Ureter (tissue), 1 donor: ENCODE measurements around the gene CHKB. TPM values are rescaled to one million over a fixed set of nuclear protein-coding genes. Genes with fewer than 3 reads are reported as not detected.

ENCODE experiments used
- DNase-seq: peaks from one replicate; pipeline ENCODE4 v3.0.0-alpha.2; 2020; ENCODE audit warnings: low spot score
- total RNA-seq: library from RNA; stranded (reverse); gene quantifications from one replicate; pipeline ENCODE4 v1.2.4, GENCODE V29; 2023
- donor health status: DM: yes; HTN: yes; CAD: no.

CHKB gene
- total RNA-seq, 1 donor from 2014 or later: 98.0 TPM

DNA sequence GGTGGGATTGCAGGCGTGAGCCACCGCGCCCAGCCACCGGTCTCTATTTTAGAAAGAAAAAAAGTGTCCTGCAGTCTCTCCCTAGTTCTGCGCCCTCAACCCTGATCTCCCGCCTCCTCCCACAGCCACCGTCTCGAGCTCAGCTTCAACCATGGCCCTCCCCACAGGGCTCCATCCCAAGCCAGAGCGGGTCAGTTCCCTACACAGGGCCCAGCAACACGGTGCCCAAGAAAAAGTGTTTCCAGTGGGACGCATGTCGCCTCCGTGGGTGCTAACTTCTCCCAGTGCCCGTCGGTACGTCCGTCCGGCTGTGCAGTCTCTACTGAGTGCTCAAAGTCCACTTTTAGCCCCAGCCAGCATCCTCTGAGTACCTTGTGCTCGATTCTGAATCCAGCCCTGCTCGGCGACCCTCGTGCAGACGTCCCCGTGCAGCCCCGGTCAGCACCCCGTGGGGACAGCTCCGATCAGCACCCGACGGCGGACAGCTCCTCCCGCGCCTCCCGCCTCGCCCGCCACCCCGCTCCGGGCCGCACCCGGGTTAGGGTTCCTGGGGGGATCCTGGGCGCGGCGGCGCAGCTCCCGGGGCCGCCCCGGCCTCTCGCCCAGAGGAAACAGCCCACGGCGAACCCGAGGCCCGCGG lies 17.3 kb upstream of the CHKB start:
- DNase-seq: no peak

DNA sequence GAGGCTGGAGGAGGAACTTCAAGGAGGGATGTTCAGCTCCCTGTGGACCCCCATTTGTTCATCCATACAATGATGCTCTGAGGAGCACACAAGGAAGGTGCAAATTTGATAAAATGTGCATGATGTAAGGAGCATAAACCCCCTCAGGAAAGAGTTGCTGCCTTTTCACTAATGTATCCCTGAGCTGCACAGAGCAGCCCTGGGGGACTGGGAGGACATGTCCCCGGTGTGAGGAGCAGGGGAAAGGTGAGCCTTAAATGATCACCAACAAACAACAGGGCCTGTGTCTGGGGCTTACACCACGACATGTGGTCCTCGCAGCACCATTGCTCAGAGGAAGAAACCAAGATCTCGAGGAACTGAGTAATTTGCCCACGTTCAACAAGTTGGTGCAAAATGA lies 14.4 kb upstream of the CHKB start:
- no peak for DNase-seq

DNA sequence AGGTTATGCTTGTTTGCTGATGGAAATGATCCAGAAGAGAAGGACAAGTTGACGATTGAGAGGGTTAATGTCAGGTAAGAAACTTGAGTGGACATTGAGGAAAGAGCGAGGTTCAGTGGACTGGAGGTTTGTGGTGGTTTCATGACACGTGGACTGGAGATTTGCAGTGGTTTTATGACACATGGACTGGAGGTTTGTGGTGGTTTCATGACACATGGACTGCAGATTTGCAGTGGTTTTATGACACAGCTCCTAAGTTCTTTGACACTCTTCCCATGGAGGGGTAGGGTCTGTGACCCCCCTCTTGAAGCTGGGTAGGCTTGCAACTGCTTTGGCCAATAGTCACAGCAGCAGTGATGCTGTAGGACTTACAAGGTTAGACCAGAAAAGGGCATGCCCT lies 12.5 kb upstream of the CHKB start:
- no peak for DNase-seq

DNA sequence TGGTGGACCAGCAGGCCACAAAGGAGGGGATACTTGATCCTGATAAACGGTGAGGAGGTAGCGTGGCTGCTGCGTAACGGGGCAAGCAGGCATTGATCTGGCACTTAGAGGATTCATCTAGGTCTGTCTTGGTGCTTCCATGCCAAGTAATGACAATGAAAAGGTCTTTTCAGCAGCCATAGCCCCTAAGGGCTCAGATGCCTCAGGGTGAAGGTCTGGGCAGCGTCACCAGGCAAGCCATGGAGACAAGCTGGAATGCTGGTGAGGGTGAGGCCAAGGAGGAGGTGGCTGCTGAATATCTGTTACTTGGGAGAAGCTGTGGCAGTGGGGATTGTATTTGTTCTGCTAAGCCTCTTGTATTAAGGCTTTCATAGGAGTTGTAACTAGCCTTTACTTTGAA lies 4.8 kb upstream of the CHKB start:
- DNase-seq: no peak

DNA sequence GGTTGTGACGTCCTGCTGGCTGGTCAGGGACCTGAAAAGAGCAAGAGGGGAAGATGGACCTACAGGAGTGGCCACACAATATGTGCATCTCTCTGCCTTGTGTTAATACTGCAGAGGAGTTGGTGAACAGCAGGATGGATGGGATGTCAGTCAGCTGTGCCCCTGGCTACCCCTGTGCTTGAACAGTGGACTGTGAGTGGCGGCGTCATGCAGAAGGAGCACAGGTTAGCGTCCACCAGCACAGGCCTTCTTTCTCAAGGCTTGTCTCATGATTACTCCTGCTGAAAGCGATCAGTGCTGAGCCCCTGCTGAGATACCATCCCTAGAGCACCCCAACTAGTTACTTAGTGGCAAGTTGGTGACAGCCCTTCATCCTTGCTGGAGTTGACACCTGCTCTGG lies 3.8 kb upstream of the CHKB start:
- no peak for DNase-seq

DNA sequence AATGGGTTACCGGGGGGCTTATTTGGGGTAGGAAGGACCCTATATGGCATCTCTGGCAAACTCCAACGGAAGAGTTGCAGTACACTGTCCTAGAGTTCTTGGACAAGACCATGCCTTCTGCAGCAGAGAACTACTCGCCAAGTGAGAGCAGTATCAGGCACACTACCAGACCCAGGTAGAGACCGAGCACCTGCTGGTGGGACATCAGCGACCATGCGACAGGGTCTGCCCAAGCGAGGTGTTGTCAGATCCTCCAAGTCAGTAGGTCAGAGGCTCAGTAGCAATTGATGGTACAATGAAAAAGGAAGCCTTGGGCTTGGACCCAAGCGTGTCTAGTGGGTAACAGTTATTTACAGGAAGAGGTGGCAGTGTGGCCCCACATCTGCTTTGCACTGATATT lies 3.1 kb upstream of the CHKB start:
- DNase-seq: no peak

DNA sequence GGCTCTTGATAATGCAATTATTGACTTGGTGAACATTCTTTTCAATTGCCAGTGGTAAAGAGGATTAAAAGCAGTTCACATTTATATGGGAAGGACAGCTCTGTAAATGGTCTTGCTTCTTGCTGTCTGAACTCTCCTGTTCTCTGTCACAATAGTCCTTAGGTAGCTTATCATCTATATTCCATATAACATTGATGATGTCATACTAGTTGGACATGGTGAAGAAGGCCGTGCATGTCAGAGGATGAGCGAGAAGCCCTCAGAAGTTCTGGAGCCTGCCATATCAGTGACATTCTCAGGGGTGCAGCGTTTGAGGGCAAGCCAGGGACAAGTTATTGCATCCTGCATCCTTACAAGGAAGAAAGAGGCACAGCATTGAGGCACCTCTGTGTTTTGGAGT lies 2.6 kb upstream of the CHKB start:
- DNase-seq: no peak

DNA sequence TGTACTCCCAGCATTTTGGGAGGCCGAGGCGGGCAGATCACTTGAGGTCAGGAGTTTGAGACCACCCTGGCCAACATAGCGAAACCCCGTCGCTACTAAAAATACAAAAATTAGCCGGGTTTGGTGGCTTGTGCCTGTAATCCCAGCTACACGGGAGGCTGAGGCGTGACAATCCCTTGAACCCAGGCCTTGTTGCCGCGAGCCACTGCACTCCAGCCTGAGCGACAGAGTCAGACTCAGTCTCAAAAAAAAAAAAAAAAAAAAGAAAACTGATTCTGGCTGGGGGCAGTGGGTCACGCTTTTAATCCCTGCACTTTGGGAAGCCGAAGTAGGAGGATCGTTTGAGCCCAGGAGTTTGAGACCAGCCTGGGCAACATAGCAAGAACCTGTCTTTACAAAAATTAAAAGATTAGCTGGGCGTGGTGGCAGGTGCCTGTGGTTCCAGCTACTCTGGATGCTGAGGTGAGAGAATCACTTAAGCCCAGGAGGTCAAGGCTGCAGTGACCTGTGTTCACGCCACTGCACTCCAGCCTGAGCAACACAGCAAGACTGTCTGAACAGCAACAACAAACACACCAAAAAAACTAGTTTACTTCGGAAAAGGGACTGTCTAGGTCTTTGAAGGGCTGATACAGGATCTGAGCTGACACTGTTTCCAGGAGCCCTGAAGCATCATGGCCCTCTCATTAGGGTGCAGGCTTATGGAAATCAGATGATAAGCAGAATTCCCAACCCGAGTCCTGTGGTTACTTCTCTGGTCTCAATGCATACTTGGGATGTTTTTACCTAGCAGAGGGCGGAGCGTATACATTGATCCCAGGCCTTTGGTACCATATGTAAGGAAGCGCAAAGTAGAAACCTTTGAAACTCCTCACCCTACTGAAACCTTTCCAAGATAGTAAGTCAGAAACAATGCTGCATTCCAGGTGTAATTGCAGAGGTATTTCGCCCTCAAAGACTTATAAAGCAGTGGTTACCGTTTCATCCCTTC lies 1.8 kb upstream of the CHKB start:
- DNase-seq: no peak

DNA sequence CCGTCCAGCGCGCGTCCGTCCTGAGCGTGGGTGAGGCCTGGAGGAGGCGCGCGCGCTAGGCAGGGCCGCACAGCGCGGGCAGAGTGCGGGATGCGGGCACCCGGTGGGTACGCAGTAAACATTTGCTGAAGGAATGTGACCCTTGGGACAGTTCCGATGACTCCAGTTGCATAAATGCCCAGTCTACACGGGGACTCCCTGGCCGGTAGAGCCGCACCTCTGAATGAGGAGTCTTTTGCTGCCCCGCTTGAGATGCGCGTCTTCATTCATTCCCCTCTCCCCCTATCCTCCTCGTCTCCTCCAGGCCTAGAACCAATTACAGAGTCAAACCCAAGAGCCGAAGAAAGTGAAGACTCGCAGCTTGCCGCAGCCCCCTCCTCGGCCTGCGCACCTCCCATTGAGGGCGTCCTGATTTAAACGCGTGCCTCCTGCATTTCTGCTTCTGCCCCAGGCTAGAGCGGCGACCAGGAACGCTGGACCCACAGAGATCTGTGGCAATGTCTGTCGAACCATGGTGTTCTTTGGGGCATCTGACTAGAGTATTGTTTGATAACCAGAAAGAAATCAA lies 729 bp upstream of the CHKB start:
- no peak for DNase-seq

DNA sequence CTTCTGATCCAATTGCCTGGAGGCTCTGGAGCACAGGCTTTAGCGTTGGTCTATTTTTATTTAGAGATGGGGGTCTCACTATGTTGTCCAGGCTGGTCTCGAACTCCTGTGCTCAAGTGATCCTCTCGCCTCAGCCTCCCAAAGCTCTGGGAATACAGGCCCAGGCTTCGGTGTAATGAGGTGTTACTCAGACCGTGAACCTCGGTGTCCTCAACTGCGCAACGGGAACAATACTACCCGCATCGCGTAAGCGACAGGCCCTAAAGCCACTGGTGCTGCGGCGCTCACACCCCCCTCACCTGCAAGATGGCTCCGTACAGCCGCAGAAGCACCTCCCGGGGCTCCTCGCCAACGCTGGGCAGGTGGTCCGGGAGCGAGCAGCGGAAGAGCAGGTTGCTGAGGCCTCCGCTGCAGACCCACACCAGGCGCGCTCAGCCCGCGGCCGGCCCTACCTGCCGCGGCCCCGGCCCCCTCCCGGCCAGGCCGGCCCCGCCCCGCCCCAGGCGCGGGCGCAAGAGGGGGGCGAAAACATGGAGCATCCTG lies 628 bp downstream of the CHKB start:
- DNase-seq: no peak

DNA sequence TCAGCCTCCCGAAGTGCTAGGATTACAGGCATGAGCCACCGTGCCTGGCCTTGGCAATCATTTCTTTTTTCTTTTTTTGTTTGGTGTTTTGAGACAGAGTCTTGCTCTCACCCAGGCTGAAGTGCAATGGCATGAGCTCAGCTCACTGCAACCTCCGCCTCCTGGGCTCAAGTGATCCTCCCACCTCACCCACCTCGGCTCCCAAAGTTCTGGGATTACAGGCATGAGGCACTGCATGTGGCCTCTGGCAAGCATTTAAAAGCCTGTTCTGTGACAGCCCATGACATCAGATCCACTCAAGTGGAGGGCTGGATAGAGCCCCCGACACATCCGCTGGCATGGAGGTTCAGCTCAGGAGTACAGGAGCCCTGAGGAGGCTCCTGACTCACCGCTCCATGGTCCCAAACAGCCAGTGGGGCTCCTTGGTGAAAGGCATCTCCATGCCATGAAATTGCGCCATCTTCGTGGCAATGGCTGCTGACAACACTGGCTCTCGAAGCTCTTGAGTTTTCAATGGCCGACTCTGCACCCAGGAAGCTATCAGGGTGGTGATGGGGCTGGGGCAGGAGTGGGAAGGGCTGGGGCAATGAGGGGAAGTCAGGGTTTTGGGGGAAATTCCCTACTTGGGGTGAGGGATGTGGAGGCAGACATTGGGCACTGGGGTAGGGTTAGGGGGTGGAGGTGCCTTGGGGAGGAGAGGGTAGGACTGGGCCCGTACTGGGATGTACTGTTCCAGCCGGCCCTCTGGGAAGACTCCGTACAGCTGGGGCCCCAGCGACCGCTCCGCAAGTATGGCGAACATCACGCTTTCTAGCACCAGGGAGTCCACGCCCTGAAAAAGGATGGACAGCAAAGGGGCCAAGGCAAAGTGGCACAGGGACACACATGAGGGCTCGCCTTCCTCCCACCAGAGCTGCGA lies 1.4 kb downstream of the CHKB start:
- DNase-seq: no peak

DNA sequence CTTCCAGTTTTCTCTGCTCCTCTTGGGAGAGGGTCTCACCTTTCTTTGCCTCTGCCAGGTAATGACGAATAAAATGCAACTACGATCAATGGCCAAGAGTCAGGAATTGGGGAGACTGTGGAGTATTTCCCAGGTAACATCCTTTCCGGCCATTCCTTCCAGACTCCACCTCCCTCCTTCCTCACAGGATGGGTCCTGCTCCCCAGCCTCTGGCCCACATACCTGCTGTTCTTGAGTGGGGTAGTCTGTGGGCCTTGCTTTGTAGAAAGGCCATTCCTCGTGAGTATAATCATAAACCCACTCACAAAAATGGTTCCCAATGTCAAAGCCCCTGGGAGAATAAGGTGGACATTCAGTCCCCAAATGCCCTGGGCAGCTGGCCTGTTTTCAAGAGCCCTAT lies 2.9 kb downstream of the CHKB start:
- DNase-seq: no peak

DNA sequence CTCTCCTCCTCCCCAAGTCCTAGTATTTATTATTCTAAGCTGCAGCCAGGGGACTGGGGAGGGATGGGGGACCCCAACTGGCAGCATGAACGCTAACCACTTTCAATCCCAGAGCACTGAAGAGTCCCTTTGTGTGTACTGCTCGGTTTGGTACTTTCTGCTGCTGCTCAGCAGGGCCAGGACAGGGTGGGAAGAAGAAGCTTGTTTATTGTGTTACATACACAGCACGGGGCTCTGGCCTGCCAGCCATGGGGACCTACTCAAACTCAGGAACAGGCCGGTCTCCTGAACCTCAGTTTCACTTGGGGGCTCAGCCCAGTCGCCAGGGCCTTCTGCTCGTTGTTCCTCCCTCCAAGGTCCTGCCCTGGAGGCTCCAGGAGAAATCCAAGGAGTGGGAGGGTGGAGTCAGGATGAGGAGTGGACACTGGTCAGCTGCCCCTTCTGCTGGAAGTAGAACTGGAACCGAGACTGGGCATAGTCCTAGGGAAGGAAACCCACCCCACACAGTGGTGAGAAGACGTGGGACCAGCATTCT lies 3.8 kb downstream of the CHKB start:
- no peak for DNase-seq

DNA sequence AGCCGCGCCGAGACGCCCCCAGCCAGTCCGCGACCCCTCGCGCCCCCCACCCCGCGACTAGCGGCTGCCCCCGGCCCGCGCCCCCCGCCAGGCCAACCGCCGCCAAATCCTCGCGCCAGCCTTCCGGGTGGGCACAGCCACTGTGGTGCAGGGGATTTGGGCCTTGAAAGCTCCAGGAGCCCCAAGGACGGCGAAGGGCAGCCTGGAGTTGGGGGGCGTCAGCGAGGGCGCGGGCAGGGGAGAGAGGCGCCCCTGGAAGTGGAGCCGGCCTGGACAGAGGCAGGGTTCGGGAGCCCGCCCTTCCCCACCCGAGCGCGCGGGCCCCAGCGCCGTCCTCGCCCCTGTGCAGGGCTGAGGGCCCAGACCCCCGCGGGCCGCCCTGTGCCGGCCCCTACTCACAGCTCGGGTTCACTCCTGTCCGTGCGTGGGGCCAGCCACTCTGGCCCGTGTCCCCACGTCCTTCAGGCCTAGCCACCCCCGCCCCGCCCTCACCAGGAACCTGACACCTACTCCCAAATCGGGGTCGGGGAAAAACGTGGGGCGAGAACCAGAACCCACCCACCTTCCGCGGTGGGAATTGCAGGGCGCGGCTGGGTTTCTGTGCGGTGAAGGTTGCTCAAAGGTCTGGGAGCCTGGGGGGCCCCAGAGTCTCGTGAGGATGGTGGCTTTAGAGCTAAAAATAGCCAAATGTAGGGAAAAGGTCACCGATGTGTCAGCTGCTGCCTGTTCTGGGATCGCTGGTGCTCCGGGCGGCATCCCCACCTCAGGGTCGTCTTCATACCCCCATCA lies 4.5 kb downstream of the CHKB start, which contains the start of gene CPT1B:
TSS of gene CPT1B (minus strand) at position 441 of the 789 bp plus-strand sequence. CDS start 512 bp downstream, outside the sequence.
- no peak for DNase-seq

DNA sequence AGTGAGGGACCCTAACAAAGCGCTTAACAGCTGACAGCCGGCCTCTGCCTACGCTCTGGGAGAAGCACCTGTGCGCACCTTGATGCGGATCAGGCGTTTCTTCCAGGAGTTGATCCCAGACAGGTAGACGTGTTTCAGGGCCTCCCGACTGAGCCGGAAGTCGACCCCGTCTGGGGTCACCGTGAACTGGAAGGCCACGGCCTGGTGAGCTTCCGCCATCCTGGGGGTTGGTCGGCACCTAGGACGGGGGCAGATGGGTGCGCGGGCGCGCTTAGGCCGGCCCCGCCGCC lies 5.0 kb downstream of the CHKB start:
- no peak for DNase-seq

DNA sequence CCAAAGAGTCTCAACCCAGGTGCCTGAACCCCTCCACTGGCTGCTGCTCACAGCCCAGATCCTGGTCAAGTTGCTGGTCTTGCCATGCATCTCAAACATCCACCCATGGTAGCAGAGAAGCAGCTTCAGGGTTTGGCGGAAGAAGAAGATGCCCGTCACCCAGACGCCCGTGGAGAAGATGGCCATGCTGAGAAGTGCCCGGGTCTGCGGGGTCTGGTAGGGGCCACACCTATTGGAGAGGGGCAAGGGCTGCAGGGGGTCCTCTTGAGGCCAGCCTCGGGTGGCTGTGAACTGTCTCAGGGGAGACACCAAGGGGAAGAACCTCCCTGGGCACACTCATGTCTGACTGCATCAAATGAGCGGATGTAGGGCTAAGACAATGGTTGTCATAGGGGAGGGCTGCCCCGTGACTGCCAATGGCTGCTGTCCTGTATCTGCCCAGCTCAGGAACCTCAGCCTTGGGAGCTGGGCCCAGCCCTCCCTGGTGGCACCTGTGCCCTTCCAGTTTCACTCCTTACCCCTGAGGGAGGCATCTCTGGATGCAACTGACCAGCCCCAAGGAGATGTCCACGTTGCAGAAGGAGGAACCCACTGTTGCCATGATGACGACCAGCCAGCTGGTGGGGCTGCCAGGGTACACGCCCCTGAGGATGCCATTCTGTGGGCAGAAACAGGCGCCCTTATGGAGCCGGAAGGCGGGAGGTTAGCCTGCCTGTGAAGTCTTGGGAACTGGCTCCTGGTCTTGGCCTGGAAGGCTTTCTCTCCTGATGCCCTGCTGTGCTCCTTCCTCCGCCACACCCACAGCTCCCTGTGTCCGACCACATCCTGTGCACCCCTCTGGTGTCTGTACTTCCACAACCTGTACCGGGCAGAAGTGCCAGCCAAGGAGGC lies 5.6 kb downstream of the CHKB start:
- DNase-seq: no peak

DNA sequence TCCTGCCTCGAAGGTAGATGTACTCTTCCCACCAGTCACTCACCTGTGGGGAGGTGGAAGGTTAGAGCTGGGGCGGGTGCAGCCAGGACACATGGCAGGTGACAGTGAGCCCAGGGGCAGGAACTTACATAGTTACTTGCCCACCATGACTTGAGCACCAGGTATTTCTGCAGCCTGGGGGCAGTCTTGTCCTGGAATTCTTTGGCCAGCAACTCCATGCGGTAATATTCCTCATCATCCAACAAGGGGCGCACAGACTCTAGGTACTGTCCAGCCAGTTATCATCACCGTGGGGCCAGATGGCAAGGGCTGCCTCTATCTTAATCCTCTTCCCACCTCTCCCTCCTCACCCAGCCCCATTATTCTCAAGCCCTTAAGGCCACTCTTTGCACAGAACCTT lies 6.6 kb downstream of the CHKB start:
- DNase-seq: no peak

DNA sequence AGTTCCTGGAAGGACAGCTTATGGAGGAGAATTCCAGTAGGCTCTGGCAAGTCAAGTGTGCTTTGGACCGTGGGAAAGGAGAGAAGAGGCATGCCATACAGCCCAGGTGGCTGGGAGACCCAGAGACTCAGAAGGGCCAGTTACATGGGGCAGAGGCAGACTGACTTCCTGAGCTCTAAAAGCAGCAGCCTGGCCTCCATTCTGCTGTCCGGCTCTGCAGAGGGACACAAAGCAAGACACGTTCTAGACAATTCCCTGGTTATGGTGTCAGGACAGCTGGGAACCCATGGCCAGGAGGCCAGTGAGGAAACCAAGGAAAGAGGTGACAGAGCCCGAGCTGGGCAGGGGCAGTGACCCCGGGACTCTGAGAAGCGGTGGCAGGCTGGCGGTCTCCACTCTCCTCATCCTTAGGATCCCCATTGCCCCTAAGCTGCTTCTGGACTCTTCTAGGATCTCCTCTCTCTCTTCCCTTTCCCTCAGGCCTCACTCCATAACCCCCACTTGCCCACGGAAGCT lies 7.2 kb downstream of the CHKB start:
- no peak for DNase-seq

DNA sequence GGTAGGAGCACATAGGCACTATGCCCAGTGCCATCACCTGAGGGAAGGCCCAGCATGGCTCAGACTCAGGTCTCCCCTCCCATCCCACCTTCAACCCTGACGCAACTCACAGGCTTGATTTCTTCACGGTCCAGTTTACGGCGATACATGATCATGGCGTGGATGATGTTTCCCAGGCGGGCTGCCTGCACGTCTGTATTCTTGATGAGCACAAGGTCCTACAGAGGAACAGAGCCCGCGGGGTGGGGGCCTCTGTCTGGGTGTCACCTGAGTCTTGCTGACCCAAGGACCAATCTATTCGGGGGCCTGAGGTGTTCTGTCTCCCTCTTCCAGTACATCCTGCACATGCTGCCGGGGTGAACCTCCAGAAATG lies 8.3 kb downstream of the CHKB start:
- DNase-seq: no peak
